Measurements from ENCODE around the gene JDP2. TPM values are rescaled to one million over a fixed set of nuclear protein-coding genes. Genes with fewer than 3 reads are reported as not detected.
A peak's percentile ranks its signal among the peaks of the same experiment; 100 is the strongest.

JDP2 gene
- total RNA-seq, 1 experiment from 2014 or later, result 23.3 TPM

DNA sequence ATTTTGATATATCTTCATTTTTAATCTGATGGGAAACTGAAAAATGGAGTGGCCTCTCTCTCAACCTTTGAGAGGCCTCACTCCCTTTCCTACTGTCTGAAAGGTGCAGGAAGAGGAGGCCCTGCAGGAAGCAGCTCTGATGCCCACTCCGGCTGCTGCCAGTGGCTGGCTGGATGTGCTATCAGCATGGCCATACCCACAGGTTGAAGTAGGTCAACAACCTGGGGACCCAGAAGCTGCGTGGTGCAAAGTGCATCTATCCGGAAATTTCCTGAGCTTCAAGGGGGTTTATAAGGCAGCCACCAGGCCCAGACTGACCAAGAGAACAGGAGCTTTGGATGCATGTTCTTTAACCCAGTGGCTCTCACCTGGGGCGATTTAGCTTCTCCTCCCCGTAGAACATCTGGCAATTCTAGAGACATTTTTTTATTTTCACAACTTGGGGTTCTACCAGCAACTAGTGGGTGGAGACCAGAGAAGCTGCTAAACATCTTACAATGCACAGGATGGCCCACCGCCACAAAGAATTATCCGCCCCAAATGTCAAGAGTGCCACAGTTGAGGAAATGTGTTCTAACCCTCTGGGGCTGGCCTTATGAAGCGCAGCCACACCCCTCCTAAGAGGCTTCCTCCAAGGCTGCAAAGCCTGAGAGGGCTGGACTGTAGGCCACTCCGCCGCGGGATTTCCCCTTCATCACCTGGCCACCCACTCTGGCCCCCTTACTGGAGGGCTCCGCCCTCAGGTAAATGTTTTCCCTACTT is 86.3 kb downstream of the JDP2 start (continued):
- TF ChIP-seq, protein P1, sequence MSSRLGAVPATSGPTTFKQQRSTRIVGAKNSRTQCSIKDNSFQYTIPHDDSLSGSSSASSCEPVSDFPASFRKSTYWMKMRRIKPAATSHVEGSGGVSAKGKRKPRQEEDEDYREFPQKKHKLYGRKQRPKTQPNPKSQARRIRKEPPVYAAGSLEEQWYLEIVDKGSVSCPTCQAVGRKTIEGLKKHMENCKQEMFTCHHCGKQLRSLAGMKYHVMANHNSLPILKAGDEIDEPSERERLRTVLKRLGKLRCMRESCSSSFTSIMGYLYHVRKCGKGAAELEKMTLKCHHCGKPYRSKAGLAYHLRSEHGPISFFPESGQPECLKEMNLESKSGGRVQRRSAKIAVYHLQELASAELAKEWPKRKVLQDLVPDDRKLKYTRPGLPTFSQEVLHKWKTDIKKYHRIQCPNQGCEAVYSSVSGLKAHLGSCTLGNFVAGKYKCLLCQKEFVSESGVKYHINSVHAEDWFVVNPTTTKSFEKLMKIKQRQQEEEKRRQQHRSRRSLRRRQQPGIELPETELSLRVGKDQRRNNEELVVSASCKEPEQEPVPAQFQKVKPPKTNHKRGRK (CRISPR knock-in tag; IDR thresholded peaks at IDR 0.05; ENCODE audit: borderline replicate concordance), result no peak

DNA sequence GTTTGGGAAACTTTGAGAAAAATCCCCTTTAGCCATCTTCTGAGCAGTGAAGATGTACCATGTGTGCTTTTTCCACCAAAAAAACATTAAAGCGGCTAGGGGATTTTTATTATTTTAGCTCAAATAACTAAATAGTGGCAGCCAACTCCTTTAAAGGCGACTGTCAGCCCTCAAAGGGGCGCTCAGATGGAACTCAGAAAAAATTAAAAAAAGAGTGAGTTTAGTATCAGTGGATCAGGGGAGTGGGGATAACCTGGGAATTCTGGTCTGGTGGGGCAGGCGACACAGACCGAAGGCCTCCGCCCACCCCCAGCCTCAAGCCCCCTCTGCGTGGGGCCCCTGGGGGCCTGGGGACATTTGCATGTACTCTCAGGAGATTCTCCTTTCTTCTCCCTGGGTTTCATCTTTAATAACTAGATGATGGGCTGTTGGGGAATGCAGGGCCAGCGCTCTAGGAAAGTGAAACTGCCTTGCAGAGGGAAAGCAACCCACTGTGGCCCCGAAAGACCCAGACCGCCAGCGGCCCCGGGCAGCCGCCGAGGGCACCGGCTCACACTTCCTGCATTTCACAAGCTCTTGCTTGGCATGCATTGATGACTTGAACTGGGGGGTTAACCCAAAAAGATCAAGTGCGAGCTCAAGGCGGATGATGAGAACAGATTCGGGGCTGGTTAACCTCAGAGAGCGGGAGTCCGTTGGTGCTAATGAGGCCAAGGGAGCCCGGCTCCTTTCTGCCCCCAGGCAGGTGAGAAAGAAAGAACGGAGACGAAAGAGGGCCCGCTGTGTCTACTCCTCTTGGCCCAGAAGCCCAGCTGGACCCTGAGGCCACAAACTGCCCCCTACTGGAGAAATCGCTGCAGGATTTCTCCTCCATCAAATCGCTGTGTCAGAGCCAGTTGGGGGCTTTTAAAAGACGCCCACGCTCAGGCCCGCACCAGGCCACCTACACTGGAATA is 87.1 kb downstream of the JDP2 start:
- ATAC-seq (peak; percentile 77), DNase-seq (ENCODE audit: low spot score) (peak; percentile 72)
- no peak overlapping the region for H3K4me3 Mint-ChIP-seq
- ChIA-PET POLR2A (no interaction called here), CTCF (interaction anchor here (0.6 to 5.8 kb wide), 26 partner anchors 12 to 208 kb away, joined by 3 to 87 read pairs (median 4); partner anchors contain the start of genes ERG28, FLVCR2 and TTLL5)
- no peaks in the 10 kb centered on the region; the same call in 1 of the 2 replicates for H3K27me3 Mint-ChIP-seq (ENCODE audit: low read depth)
- H3K4me1 Mint-ChIP-seq, result peaks cover 7% of the 10 kb centered on the region
- no peak overlapping the region for H3K27ac Mint-ChIP-seq
- no peaks in the 10 kb centered on the region for H3K36me3 Mint-ChIP-seq
- H3K9me3 Mint-ChIP-seq, result peaks cover 8% of the 10 kb centered on the region
- TF ChIP-seq SMAD3 (CRISPR knock-in tag; IDR thresholded peaks at IDR 0.05; ENCODE audit: borderline replicate concordance), result no peak
- TF ChIP-seq NFATC4 (CRISPR knock-in tag; IDR thresholded peaks at IDR 0.05), result no peak
- TF ChIP-seq MXD4 (CRISPR knock-in tag; IDR thresholded peaks at IDR 0.05; ENCODE audit: borderline replicate concordance), result 0 out of 2 replicates have a peak, but pooled peaks have one; percentile 1
- no peak for TF ChIP-seq ATF1 (CRISPR knock-in tag; IDR thresholded peaks at IDR 0.05)
- TF ChIP-seq, protein P2, sequence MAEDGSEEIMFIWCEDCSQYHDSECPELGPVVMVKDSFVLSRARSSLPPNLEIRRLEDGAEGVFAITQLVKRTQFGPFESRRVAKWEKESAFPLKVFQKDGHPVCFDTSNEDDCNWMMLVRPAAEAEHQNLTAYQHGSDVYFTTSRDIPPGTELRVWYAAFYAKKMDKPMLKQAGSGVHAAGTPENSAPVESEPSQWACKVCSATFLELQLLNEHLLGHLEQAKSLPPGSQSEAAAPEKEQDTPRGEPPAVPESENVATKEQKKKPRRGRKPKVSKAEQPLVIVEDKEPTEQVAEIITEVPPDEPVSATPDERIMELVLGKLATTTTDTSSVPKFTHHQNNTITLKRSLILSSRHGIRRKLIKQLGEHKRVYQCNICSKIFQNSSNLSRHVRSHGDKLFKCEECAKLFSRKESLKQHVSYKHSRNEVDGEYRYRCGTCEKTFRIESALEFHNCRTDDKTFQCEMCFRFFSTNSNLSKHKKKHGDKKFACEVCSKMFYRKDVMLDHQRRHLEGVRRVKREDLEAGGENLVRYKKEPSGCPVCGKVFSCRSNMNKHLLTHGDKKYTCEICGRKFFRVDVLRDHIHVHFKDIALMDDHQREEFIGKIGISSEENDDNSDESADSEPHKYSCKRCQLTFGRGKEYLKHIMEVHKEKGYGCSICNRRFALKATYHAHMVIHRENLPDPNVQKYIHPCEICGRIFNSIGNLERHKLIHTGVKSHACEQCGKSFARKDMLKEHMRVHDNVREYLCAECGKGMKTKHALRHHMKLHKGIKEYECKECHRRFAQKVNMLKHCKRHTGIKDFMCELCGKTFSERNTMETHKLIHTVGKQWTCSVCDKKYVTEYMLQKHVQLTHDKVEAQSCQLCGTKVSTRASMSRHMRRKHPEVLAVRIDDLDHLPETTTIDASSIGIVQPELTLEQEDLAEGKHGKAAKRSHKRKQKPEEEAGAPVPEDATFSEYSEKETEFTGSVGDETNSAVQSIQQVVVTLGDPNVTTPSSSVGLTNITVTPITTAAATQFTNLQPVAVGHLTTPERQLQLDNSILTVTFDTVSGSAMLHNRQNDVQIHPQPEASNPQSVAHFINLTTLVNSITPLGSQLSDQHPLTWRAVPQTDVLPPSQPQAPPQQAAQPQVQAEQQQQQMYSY (CRISPR knock-in tag; IDR thresholded peaks at IDR 0.05), result peak; percentile 47; the same call in 1 of the 2 replicates
- no peak for TF ChIP-seq ZNF396 (CRISPR knock-in tag; IDR thresholded peaks at IDR 0.05; ENCODE audit: borderline replicate concordance)
- TF ChIP-seq ETV6 (CRISPR knock-in tag; IDR thresholded peaks at IDR 0.05), result 0 out of 2 replicates have a peak, but pooled peaks have one; percentile 11
- TF ChIP-seq NR3C1 (CRISPR knock-in tag; conservative IDR thresholded peaks at IDR 0.05; ENCODE audit: low read depth), result no peak
- TF ChIP-seq, protein P3, sequence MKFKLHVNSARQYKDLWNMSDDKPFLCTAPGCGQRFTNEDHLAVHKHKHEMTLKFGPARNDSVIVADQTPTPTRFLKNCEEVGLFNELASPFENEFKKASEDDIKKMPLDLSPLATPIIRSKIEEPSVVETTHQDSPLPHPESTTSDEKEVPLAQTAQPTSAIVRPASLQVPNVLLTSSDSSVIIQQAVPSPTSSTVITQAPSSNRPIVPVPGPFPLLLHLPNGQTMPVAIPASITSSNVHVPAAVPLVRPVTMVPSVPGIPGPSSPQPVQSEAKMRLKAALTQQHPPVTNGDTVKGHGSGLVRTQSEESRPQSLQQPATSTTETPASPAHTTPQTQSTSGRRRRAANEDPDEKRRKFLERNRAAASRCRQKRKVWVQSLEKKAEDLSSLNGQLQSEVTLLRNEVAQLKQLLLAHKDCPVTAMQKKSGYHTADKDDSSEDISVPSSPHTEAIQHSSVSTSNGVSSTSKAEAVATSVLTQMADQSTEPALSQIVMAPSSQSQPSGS (CRISPR knock-in tag; IDR thresholded peaks at IDR 0.05; ENCODE audit: borderline replicate concordance, low read depth), result no peak
- TF ChIP-seq, protein P4, sequence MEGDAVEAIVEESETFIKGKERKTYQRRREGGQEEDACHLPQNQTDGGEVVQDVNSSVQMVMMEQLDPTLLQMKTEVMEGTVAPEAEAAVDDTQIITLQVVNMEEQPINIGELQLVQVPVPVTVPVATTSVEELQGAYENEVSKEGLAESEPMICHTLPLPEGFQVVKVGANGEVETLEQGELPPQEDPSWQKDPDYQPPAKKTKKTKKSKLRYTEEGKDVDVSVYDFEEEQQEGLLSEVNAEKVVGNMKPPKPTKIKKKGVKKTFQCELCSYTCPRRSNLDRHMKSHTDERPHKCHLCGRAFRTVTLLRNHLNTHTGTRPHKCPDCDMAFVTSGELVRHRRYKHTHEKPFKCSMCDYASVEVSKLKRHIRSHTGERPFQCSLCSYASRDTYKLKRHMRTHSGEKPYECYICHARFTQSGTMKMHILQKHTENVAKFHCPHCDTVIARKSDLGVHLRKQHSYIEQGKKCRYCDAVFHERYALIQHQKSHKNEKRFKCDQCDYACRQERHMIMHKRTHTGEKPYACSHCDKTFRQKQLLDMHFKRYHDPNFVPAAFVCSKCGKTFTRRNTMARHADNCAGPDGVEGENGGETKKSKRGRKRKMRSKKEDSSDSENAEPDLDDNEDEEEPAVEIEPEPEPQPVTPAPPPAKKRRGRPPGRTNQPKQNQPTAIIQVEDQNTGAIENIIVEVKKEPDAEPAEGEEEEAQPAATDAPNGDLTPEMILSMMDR (IDR thresholded peaks at IDR 0.05), result 0 out of 2 replicates have a peak, but pooled peaks have one; percentile 17
- TF ChIP-seq, protein P5, sequence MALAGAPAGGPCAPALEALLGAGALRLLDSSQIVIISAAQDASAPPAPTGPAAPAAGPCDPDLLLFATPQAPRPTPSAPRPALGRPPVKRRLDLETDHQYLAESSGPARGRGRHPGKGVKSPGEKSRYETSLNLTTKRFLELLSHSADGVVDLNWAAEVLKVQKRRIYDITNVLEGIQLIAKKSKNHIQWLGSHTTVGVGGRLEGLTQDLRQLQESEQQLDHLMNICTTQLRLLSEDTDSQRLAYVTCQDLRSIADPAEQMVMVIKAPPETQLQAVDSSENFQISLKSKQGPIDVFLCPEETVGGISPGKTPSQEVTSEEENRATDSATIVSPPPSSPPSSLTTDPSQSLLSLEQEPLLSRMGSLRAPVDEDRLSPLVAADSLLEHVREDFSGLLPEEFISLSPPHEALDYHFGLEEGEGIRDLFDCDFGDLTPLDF (CRISPR knock-in tag; IDR thresholded peaks at IDR 0.05), result no peak
